PC-3 (cell line): Measurements from ENCODE around the gene ARHGAP32.

Experiments
- CTCF ChIP-seq: fragments of 300-600 bp; sonication (generic); conservative IDR thresholded peaks from 2 replicates; pipeline ENCODE4 v1.5.1; 2017; ENCODE audit warnings: antibody characterized with exemption, low read depth, mild to moderate bottlenecking, low read length
- EZH2 ChIP-seq: fragments of 300-600 bp; sonication (generic); IDR thresholded peaks from one replicate; pipeline ENCODE4 v1.6.1; 2017; ENCODE audit warnings: antibody characterized with exemption, mild to moderate bottlenecking, low read length; ENCODE audit not compliant: unreplicated experiment
- EZH2phosphoT487 ChIP-seq: fragments of 300-600 bp; sonication (generic); IDR thresholded peaks from 2 replicates; pipeline ENCODE4 v1.6.1; 2018; ENCODE audit warnings: mild to moderate bottlenecking, antibody characterized with exemption, low read length, borderline replicate concordance

DNA sequence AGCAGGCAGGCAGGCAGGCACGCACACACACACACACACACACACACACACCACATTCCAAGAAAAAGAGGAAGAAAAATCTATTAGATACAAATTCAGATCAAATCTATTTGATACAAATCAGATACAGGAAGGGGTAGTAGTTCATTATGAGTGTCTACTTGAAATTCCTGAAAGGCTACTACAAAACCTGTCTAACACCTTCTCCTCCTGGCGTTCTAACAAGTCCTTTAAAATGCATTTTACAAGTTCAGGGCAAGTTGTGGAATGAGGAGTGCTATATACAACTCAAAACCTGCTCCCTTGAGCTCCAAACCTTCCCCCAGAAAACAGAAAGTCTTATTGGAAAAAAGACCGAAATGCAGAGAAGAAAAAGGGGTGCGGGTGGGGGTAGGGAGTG is 476 bp downstream of the ARHGAP32 start:
- no peak for TF ChIP-seq CTCF
- TF ChIP-seq EZH2phosphoT487 = no peak
- TF ChIP-seq EZH2 = no peak
